ENCODE data around the gene COL13A1.

GRCh38 chr10:69855346-69856111 lies 53.8 kb downstream of the COL13A1 start:
- no peak for TF ChIP-seq CTCF (IDR thresholded peaks at IDR 0.05)
- no peak for TF ChIP-seq POLR2A (IDR thresholded peaks at IDR 0.05; ENCODE audit: low read depth)
